ENCODE measurements around the gene LPIN1.
"Not testable (repeated sequence)": the region's sequence is repeated elsewhere in the genome, so short reads cannot be mapped to it uniquely, and the experiment has no call there.

DNA sequence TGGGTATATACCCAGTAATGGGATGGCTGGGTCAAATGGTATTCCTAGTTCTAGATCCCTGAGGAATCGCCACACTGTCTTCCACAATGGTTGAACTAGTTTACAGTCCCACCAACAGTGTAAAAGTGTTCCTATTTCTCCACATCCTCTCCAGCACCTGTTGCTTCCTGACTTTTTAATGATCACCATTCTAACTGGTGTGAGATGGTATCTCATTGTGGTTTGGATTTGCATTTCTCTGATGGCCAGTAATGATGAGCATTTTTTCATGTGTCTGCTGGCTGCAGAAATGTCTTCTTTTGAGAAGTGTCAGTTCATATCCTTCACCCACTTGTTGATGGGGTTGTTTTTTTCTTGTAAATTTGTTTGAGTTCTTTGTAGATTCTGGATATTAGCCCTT lies 98.4 kb downstream of the LPIN1 start:
- TF ChIP-seq, protein P1, sequence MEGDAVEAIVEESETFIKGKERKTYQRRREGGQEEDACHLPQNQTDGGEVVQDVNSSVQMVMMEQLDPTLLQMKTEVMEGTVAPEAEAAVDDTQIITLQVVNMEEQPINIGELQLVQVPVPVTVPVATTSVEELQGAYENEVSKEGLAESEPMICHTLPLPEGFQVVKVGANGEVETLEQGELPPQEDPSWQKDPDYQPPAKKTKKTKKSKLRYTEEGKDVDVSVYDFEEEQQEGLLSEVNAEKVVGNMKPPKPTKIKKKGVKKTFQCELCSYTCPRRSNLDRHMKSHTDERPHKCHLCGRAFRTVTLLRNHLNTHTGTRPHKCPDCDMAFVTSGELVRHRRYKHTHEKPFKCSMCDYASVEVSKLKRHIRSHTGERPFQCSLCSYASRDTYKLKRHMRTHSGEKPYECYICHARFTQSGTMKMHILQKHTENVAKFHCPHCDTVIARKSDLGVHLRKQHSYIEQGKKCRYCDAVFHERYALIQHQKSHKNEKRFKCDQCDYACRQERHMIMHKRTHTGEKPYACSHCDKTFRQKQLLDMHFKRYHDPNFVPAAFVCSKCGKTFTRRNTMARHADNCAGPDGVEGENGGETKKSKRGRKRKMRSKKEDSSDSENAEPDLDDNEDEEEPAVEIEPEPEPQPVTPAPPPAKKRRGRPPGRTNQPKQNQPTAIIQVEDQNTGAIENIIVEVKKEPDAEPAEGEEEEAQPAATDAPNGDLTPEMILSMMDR (IDR thresholded peaks at IDR 0.05): not testable (repeated sequence)
- TF ChIP-seq EZH2 (IDR thresholded peaks at IDR 0.05; ENCODE audit: borderline replicate concordance, insufficient read depth, low read depth, low read length, poor library complexity, severe bottlenecking): not testable (repeated sequence)

All from B cell (primary cell).